ENCODE data around the gene FCHSD2.

The FCHSD2 gene

GRCh38 chr11:73182824-73183321, 40.8 kb upstream of the FCHSD2 start:
- ChIA-PET CTCF (interaction anchor here (0.8 kb wide), 1 partner anchor 54 kb away, joined by 3 read pairs; no protein-coding TSS in a partner anchor), POLR2A (no interaction called here)
- no peak for TF ChIP-seq L3MBTL2 (conservative IDR thresholded peaks at IDR 0.05)
- TF ChIP-seq PKNOX1 (IDR thresholded peaks at IDR 0.05) = no peak
- no peak for TF ChIP-seq NFRKB (IDR thresholded peaks at IDR 0.05)
- no peak for TF ChIP-seq FOXK2 (IDR thresholded peaks at IDR 0.05)
- no peak for TF ChIP-seq HDGF (IDR thresholded peaks at IDR 0.05; ENCODE audit: borderline replicate concordance)
- no peak for TF ChIP-seq FOXA1 (IDR thresholded peaks at IDR 0.05)
- TF ChIP-seq ZNF384 (IDR thresholded peaks at IDR 0.05) = no peak
- TF ChIP-seq SP1 (IDR thresholded peaks at IDR 0.05) = no peak
- no peak for TF ChIP-seq ELF4 (IDR thresholded peaks at IDR 0.05)
- no peak for TF ChIP-seq FOXM1 (IDR thresholded peaks at IDR 0.05; ENCODE audit: borderline replicate concordance)
- no peak for TF ChIP-seq BHLHE40 (IDR thresholded peaks at IDR 0.05; ENCODE audit: borderline replicate concordance)
- TF ChIP-seq CTBP1 (IDR thresholded peaks at IDR 0.05; ENCODE audit: borderline replicate concordance) = no peak
- TF ChIP-seq SUZ12 (IDR thresholded peaks at IDR 0.05) = no peak
- no peak for TF ChIP-seq LEF1 (IDR thresholded peaks at IDR 0.05; ENCODE audit: borderline replicate concordance)
- TF ChIP-seq ARNT (IDR thresholded peaks at IDR 0.05) = no peak
- no peak for TF ChIP-seq TARDBP (IDR thresholded peaks at IDR 0.05)
- no peak for DNase-seq (ENCODE audit: extremely low spot score)

- TF ChIP-seq BHLHE40 (IDR thresholded peaks at IDR 0.05; ENCODE audit: borderline replicate concordance) (no peak), PKNOX1 (IDR thresholded peaks at IDR 0.05) (no peak), TARDBP (IDR thresholded peaks at IDR 0.05) (no peak), CTBP1 (IDR thresholded peaks at IDR 0.05; ENCODE audit: borderline replicate concordance) (no peak), FOXM1 (IDR thresholded peaks at IDR 0.05; ENCODE audit: borderline replicate concordance) (no peak), FOXA1 (IDR thresholded peaks at IDR 0.05) (no peak), SUZ12 (IDR thresholded peaks at IDR 0.05) (no peak)
- CTCF ChIA-PET = interaction anchor here (0.6 to 3.3 kb wide), 8 partner anchors 15 to 591 kb away, joined by 3 to 15 read pairs (median 3); partner anchors contain the start of gene STARD10
- POLR2A ChIA-PET = no interaction called here
- DNase-seq (ENCODE audit: extremely low spot score) = no peak
Measured at GRCh38 chr11:73178681-73179080, 36.6 kb upstream of the FCHSD2 start.

- peak; percentile 76 for DNase-seq (ENCODE audit: extremely low spot score)
- TF ChIP-seq ELF4 (IDR thresholded peaks at IDR 0.05) (no peak), TARDBP (IDR thresholded peaks at IDR 0.05) (no peak), FOXM1 (IDR thresholded peaks at IDR 0.05; ENCODE audit: borderline replicate concordance) (no peak), ARNT (IDR thresholded peaks at IDR 0.05) (no peak), NFRKB (IDR thresholded peaks at IDR 0.05) (no peak), ZNF384 (IDR thresholded peaks at IDR 0.05) (no peak), PKNOX1 (IDR thresholded peaks at IDR 0.05) (no peak), HDGF (IDR thresholded peaks at IDR 0.05; ENCODE audit: borderline replicate concordance) (no peak), L3MBTL2 (conservative IDR thresholded peaks at IDR 0.05) (no peak), LEF1 (IDR thresholded peaks at IDR 0.05; ENCODE audit: borderline replicate concordance) (no peak), CTBP1 (IDR thresholded peaks at IDR 0.05; ENCODE audit: borderline replicate concordance) (no peak), BHLHE40 (IDR thresholded peaks at IDR 0.05; ENCODE audit: borderline replicate concordance) (no peak), FOXK2 (IDR thresholded peaks at IDR 0.05) (no peak), SUZ12 (IDR thresholded peaks at IDR 0.05) (no peak), FOXA1 (IDR thresholded peaks at IDR 0.05) (no peak), SP1 (IDR thresholded peaks at IDR 0.05) (no peak)
- POLR2A ChIA-PET = interaction anchor here (1.2 kb wide), 1 partner anchor 35 kb away, joined by 4 read pairs; the partner anchor contains the start of gene FCHSD2
- CTCF ChIA-PET = interaction anchor here (0.7 to 3.3 kb wide), 10 partner anchors 8 to 590 kb away, joined by 3 to 15 read pairs (median 3); partner anchors contain the start of gene STARD10
Measured at GRCh38 chr11:73177778-73178539, 35.8 kb upstream of the FCHSD2 start.

GRCh38 chr11:73177380-73177777, 35.3 kb upstream of the FCHSD2 start:
- POLR2A ChIA-PET = interaction anchor here (1.2 kb wide), 1 partner anchor 35 kb away, joined by 4 read pairs; the partner anchor contains the start of gene FCHSD2
- TF ChIP-seq FOXA1 (IDR thresholded peaks at IDR 0.05) (no peak), HDGF (IDR thresholded peaks at IDR 0.05; ENCODE audit: borderline replicate concordance) (no peak), NFRKB (IDR thresholded peaks at IDR 0.05) (no peak), CTBP1 (IDR thresholded peaks at IDR 0.05; ENCODE audit: borderline replicate concordance) (no peak), TARDBP (IDR thresholded peaks at IDR 0.05) (no peak), FOXM1 (IDR thresholded peaks at IDR 0.05; ENCODE audit: borderline replicate concordance) (no peak), LEF1 (IDR thresholded peaks at IDR 0.05; ENCODE audit: borderline replicate concordance) (no peak), ELF4 (IDR thresholded peaks at IDR 0.05) (no peak), BHLHE40 (IDR thresholded peaks at IDR 0.05; ENCODE audit: borderline replicate concordance) (no peak), SUZ12 (IDR thresholded peaks at IDR 0.05) (no peak), ZNF384 (IDR thresholded peaks at IDR 0.05) (no peak), PKNOX1 (IDR thresholded peaks at IDR 0.05) (no peak), SP1 (IDR thresholded peaks at IDR 0.05) (no peak), FOXK2 (IDR thresholded peaks at IDR 0.05) (no peak)
- no peak for DNase-seq (ENCODE audit: extremely low spot score)

GRCh38 chr11:73176874-73177155, 34.7 kb upstream of the FCHSD2 start:
- POLR2A ChIA-PET = no interaction called here
- no peak for DNase-seq (ENCODE audit: extremely low spot score)
- TF ChIP-seq CTBP1 (IDR thresholded peaks at IDR 0.05; ENCODE audit: borderline replicate concordance) (no peak), L3MBTL2 (conservative IDR thresholded peaks at IDR 0.05) (no peak), TARDBP (IDR thresholded peaks at IDR 0.05) (no peak), FOXK2 (IDR thresholded peaks at IDR 0.05) (no peak), FOXM1 (IDR thresholded peaks at IDR 0.05; ENCODE audit: borderline replicate concordance) (no peak), NFRKB (IDR thresholded peaks at IDR 0.05) (no peak), SP1 (IDR thresholded peaks at IDR 0.05) (no peak), ELF4 (IDR thresholded peaks at IDR 0.05) (no peak), LEF1 (IDR thresholded peaks at IDR 0.05; ENCODE audit: borderline replicate concordance) (no peak), BHLHE40 (IDR thresholded peaks at IDR 0.05; ENCODE audit: borderline replicate concordance) (no peak), FOXA1 (IDR thresholded peaks at IDR 0.05) (no peak), PKNOX1 (IDR thresholded peaks at IDR 0.05) (no peak), SUZ12 (IDR thresholded peaks at IDR 0.05) (no peak), HDGF (IDR thresholded peaks at IDR 0.05; ENCODE audit: borderline replicate concordance) (no peak), ARNT (IDR thresholded peaks at IDR 0.05) (no peak)

More at GRCh38 chr11:73177380-73177777, 35.3 kb upstream of the FCHSD2 start:
- CTCF ChIA-PET = interaction anchor here (0.7 to 3.3 kb wide), 11 partner anchors 9 to 452 kb away, joined by 3 to 15 read pairs (median 3); partner anchors contain the start of genes FCHSD2 and STARD10

More at GRCh38 chr11:73176874-73177155, 34.7 kb upstream of the FCHSD2 start:
- CTCF ChIA-PET = interaction anchor here (0.8 to 3.3 kb wide), 4 partner anchors 15 to 452 kb away, joined by 3 to 15 read pairs (median 5); partner anchors contain the start of gene FCHSD2
